Measurements from ENCODE around the gene IFNGR1. TPM values are rescaled to one million over a fixed set of nuclear protein-coding genes. Genes with fewer than 3 reads are reported as not detected.
A peak's percentile ranks its signal among the peaks of the same experiment; 100 is the strongest.
"Not testable (repeated sequence)": the region's sequence is repeated elsewhere in the genome, so short reads cannot be mapped to it uniquely, and the experiment has no call there.

IFNGR1 gene
- polyA plus RNA-seq, 1 donor: 66.3 TPM

DNA sequence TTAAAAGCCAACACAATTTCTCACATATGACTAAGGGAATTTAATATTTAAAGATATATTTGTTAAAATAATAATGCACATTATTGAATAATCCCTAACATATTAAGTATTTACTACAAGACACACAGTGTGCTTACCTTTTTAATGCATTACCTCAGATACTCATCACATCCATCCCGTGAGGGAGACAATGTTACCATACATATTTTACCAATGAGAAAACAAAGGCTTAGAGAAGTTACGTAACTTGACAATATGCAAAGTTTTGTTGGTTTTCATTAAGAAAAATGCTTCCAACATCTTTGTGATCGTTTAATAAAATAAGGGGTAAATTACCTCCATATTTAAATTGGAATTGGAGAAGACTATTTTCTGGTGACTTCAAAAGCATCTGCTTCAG, 4.3 kb downstream of the IFNGR1 start:
- DNase-seq: no peak

DNA sequence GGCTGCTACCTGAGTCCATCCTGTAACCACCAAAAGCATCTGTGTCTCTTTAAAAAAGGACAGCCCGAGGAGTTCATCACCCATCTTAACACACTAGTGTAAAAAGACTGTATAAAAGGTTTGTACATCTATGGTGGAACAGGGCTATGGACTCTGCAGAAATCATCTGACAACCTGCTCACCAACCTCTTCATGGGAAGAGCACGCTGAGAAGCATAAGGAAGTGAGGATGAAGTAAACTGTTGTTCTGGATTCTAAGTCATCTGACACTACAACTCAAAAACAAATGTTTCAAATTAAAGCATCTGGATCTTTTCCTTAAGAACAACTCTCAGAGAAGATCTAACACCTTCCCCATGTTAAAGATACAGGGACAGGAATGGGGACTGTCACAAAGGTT, 5.4 kb downstream of the IFNGR1 start:
- DNase-seq: no peak

DNA sequence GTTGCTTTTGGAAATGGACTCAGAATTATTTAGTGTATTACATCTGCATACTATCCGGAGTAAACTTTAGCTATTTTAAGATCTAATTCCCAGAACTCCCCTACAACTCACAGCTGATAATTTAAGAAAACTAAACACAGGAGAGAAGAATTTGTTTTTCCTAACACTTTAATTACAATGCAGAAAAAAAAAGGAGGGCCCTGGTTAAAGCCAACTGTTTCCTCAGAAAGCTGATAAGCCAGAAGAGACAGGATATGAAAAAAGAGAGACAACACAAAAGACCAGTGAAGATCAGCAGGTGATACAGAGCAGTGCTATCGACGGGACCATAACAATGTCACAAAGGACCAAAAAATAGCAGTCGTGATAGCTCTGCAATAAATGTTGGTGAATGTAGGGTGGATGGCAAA, 5.8 kb downstream of the IFNGR1 start:
- no peak for DNase-seq

DNA sequence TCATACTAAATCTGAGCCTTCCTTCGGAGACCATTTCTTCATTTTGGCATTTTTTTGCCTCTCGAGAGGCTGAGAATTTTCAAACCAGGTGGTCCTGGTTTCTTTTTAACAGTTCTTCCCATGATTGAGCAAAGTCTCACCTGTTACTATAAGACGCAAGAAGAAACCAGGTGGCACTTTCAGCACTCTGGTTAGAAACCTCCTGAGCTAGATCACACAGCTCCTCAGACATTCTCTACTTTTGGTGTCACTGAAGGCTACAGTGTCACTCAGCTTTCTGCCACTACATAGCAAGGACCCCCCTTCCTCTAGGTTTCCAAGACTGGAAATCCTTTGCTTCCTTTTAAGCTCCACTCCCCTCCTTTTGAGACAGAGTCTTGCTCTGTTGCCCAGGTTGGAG, 7.3 kb downstream of the IFNGR1 start:
- DNase-seq: no peak

DNA sequence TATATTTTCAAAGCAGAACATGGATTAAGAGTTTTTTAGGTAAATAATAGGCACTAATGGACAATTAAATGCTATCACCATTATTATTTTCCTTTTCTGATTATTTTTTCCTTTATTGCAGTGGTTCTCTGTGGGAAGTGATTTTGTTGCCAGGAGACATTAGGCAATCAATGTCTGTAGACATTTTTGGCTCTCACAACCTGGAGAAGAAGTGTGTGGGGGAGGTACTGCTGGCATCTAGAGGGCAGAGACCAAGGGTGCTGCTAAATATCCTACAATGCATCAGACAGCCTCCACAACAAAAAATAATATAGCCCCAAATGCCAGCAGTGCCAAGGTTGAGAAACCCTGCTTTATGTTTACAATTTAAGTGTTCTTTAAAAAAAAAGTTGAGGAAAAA, 8.3 kb downstream of the IFNGR1 start:
- no peak for DNase-seq

DNA sequence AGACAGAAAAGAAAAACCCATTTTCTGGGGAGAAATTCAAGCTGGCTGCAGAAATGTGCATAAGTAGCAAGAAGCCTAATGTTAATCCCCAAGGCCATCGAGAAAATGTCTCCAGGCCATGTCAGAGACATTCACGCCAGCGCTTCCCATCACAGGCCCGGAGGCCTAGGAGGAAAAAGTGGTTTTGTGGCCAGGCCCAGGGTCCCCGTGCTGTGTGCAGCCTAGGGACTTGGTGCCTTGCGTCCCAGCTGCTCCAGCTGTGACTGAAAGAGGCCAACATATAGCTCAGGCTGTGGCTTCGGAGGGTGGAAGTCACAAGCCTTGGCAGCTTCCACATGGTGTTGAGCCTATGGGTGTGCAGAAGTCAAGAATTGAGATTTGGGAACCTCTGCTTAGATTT, 10.9 kb downstream of the IFNGR1 start:
- no peak for DNase-seq

DNA sequence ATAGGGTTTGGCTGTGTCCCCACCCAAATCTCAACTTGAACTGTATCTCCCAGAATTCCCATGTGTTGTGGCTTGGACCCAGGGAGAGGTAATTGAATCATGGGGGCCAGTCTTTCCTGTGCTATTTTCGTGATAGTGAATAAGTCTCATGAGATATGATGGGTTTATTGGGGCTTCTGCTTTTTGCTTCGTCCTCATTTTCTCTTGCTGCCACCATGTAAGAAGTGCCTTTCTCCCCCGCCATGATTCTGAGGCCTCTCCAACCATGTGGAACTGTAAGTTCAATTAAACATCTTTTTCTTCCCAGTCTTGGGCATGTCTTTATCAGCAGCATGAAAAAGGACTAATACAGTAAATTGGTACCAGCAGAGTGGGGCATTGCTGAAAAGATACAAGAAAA, 11.7 kb downstream of the IFNGR1 start:
- DNase-seq: not testable (repeated sequence)

DNA sequence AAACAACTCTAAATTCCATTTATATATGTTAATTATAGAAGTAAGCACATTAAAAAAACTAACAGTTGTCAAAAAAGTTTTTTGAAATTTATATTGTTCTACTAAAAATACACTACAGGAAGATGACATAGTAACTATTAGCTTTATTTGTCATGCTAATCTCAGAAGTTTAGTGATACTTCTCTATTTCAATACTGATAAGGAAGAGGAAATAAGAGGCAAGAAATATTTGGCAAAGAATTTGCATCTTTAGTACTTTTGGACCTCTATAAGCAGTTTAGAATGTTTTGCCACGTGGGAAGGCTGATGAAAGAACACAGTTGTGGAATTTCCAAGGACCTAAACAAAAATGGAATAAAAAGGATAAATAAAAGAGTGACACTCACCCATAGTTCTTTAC, 12.6 kb downstream of the IFNGR1 start:
- DNase-seq: no peak

DNA sequence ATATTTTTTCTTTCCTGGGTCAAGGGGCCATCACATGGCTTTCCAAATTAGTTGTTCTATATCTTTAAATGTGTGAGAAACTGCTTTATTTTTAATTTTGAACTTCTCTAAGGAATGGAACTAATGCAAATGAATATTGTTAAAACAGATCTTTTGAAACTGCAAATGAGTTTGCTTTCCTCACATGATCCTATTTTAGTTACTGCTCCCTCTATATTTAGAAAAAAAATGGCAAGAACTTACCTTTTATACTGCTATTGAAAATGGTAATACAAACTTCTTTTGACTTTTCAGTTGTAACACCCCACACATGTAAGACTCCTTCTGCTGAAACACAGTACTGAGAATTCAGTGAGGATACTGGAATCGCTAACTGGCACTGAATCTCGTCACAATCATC, 15.9 kb downstream of the IFNGR1 start:
- no peak for DNase-seq

DNA sequence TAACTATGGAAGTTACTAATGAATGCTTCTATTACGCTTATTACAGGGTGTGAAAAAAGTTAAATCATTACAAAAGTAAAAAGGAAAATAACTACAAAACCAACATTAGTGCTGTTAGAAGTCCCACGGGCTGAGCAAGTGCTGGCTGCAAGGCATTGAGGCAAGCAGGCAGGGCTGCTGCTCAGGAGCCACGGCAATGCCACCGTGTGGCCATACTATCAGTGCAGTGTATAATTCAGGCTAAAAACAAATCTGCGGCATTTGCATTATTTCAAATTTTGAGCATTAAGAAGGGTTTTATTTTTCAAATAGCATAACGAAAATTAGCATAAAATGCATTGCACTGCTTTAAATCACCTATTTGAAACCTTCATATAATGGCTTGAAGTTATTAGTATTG, 17.1 kb downstream of the IFNGR1 start:
- no peak for DNase-seq

DNA sequence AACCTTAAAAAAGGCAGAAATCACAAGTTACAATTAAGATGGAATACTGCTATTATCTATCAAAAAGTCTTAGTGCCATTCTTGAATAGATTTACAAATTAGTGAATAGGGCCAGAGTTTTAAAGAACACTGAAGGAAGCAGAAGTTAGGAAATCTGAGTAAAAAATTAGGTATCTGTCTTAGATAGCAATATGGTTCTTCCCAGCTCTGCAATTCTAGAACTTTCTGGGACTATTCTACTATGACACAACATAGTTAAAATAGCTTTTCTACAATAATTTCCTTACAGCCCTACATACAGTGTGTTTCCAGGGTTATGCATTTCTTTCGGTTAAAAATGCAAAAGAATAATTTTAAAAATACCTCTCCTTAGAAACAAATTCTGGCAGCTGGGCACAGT, 18.2 kb downstream of the IFNGR1 start:
- DNase-seq: no peak

DNA sequence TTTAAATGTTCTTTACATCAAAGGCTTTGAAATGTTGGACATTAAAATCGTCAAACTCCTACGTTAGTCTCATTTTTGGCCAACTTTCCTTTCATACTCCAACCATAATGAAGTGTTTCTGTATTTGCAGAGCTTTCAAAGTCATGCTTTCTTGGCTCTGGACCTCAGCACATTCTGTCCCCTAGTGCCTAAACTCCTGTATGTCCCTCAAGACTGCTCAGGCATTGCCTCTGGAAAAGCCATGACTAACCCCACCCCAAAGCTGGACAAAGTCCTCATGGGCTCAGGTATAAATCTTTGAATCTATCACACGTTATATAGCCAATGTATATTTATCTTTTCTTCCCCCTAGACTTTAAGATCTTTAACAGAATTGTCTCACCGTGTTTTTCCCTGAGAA, 18.9 kb downstream of the IFNGR1 start:
- no peak for DNase-seq

DNA sequence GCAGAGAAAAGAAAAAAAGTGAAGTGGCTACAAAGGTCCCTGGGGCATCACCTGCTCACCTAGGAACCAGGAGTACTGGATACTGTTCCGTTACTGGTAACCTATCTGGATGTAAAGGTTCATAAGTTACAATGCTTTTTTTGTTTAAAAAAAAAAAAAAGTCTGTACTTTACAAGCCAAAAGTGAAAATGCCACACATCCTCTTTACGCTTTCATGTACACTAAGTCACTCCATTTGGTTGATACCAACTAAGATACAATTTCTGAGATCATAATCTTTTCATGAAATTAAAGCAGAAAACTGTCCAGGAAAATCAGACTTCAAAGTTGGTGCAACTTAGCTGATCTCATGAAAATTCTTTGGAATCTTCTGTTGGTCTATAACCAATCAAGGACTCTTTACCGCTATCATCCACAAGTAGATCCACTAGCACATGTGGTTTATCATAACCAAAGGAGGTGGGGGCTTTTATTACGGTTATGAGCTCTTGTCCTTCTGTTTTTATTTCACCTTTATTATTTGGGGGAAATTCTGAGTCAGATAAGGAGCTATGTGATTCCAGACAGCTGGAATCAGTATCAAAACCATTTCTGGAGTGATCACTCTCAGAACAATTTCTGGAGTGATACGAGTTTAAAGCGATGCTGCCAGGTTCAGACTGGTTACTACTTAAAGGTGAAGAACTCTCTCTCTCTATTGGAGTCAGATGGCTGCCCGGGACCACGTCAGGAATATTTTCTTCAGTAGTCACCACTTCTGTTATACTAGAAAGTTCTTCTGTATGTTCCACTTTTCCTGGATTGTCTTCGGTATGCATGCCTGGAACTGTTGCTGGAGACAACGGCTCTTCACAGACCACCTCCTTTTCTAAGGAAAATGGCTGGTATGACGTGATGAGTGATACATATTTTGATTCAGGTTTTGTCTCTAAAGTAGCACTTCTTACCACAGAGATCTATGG, 21.2 kb downstream of the IFNGR1 start:
- no peak for DNase-seq

DNA sequence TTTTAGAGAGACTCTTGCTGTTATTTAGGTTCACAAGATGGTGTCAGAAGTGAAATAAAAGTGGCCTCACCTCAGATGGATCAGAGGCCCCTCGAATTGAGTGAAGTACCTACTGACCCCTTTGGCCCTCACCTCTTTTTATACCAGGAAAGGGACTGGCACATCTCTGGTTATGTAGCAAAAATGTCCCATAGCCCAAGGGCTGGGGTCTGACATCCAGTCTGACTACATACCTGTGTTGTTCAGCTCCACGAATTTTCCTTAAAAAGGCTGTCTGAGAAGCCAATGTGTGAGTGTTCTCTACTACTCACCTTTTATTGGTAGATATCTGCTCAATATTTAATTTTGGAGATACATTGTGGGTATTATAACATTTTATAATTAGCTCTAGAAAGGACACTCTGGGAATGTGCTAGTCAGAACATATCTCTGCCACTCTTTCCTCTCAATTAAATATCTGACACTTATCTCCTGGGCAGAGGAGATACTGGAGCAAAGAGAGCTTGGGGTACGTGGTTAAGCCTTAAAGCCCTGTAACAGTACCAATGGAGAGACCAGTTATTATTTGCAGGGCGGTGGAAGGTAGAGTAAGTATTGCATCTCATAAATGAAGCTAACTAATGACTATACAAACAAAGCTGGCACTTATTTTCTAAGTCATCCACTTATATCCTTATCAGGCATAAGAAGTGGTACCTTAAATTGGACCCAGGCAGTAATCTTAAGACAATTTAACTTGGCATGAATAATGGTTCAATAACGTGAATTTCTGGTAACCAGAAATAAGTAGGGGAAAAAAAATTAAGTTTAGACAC, 25.7 kb downstream of the IFNGR1 start:
- no peak for DNase-seq

DNA sequence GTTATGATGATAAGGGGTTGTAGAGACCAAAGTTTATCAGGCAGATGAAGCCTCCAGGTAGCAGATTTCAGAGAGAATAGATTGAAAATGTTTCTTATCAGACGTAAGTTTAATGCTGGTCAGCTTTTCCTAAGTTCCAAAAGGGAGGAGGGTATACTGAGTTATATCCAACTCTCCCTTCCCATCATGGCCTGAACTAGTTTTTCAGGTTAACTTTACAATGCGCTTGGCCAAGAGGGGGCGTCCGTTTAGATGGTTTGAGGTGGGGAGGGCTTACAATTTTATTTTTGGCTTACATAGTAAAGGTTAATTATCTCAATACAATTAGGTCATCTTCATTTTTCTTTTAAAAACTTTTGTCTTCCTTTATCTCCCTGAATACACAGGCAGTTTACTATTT, 26.4 kb downstream of the IFNGR1 start:
- DNase-seq: no peak

DNA sequence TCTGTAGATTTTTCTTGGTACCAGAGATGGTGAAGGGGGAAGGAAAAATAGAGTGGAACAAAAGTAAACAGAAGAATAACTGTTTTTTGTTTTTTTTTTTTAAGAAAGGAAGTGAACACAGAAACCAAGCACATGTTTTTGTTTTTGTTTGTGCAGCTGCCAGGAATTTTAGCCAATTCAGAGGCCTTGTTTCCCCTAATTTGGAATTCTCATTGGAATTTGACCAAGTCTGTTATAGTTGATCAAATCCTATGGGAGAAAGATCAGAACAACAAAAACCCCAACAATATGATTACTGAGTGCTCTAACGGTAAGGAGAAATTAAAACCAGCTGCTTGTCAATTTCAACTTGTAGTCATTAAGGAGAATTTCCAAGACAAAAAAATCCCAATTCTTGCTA, 27.5 kb downstream of the IFNGR1 start:
- peak; percentile 22 for DNase-seq

DNA sequence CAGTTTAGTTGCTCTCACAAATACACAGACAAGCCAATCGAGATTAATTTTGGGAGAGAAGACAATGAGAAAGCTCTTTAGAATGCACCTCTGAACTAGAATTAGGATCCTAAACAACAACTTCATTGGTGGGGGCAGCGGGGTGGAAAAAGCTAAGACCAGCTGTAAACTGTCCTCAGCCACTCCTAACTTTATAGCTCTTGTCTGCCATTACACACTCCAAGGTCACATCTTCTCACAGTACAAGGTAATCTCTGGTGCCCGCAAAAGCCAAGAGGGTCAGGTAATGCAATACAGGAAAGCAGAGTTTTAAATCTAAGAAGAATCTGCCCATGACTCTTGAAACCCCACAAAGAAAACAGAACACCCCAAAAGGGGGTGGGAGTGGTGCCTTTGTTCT, 27.9 kb downstream of the IFNGR1 start:
- no peak for DNase-seq

DNA sequence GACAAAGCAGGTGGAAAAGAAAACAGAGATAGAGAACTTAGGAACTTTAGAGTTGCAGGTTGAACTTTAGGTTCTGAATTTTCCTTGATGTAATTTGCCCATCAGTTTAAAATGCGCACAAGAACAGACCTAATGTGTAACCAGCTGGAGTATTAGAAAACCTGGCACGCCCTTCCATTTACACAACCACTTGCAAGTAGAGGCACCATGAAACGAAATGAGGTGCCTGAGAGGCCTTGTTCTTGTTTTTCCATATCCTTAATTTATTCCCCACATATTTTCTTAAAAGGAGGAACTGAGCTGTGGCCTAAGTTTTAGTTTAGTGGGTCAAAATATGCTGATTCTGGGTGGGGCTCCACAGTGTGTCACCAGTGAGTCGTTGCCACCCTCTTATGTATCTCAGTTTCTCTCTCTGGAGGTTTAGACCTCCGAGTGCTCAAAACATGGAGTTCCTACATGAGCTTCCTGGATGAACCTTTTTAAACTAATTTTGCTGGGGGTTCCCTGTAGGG, 28.5 kb downstream of the IFNGR1 start:
- DNase-seq: no peak

DNA sequence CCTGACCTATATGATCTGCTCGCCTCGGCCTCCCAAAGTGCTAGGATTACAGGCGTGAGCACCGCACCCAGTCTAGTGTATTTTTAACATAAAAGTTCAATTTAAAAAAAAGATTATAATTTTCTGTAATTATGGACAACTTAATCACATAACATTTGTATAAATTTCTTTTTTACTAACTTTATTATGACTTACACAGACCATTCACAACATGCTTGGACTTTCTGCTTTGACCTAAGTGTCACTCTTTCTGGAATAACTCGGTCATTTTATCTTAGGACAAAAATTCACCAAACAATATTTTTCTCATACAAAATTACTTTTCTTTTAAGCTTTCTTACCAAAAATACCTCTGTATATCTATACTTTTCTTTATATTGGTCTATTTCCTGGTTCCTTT, 30.3 kb downstream of the IFNGR1 start:
- DNase-seq: no peak

DNA sequence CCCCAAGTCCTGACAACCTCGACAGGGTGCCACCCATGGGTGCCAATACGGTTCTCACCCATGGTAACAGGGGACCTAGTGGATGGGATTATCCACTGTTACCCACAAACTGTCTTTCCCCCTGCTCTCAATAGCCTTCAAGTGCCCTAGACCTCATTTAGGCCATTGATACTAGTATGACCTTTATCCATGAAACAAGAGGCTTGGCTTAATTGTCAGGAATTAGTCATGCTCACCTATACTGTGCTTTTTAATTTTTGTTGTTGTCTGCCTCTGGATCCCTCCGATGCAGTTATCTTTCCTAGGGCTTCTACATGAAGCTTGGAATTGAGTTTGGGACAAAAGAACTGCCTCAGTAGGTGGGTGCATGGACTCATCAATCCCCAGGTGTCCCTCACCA, 33.9 kb downstream of the IFNGR1 start:
- no peak for DNase-seq

DNA sequence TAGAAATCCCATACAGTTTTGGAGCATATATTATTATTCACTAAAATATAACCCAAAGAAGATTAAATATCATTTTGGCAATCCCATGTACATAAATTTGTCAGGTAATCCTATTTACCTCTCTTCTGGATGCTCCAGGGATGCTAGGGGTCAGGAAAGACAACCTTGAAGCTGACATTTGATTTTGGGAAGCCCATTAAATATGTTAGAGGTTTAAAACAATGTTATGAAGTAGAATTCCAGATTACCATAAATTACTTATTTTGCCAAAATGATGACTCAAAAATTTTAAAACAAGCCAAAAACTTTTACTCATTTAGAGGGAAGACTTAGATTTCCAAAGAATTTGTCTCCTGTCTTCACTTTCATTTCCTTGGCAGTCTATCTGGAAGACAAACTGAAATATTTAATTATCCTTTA, 36.5 kb downstream of the IFNGR1 start:
- DNase-seq: no peak

DNA sequence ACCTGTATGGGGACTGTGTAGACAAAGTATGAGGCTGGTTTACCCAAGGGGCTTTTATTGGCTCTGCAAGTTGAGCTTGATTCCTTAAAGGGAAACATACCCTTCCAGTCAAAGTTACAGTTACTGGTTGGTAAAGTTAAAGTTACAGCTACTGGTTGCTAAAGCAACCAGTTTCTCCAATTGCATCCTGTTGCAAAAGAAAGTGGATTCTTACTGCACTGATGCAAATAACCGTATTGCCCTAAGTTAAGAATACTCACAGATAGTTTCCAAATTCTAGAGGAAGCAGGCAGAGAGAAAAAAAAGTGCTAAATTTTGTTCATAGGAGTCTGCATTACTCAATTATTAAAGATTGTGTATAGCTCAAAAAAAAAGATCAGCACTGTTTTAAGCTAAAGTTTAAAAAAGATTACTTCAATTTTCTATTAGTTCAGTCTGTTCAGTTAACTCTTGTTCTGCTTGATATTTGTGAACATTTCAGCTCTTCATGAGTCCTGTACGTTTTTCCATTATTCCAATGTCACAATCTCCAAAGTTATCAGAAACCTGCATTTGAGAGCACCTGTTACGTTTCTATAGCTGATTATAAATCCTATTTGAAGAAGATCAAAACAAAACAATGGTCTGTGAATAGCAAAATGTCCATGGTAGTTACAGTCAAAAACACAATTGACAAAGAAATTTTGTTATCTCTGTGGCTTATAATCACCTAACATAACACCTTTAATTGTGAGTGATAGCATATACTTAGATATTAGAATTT, 37.1 kb downstream of the IFNGR1 start:
- no peak for DNase-seq
